ENCODE measurements around the gene INPP5D. TPM values are rescaled to one million over a fixed set of nuclear protein-coding genes. Genes with fewer than 3 reads are reported as not detected.

INPP5D gene
- total and polyA plus RNA-seq, 7 experiments from 2014 or later, result 41.0 to 232 (median 122) TPM

GRCh38 chr2:233217892-233218377 is 157.8 kb downstream of the INPP5D start:
- Mint-ChIP-seq H3K27me3 (no peaks in the 10 kb centered on the region), H3K9me3 (peaks cover 0 to 2% (median 0%) of the 10 kb centered on the region in 11 donors), H3K4me3 (no peak overlapping the region), H3K36me3 (peaks cover 0 to 6% (median 0%) of the 10 kb centered on the region in 5 donors), H3K27ac (no peak overlapping the region), H3K4me1 (no peaks in the 10 kb centered on the region)
- Histone ChIP-seq H3K36me3 (ENCODE audit: control insufficient read depth in 2 of 3, insufficient read depth in 3 of 3, low read length in 3 of 3) (no peaks in the 10 kb centered on the region), H3K9me3 (ENCODE audit: control insufficient read depth in 2 of 3, low read length in 3 of 3) (no peaks in the 10 kb centered on the region), H3K4me1 (ENCODE audit: control insufficient read depth in 2 of 2, insufficient read depth in 2 of 2, low read length in 2 of 2) (no peaks in the 10 kb centered on the region), H3K27me3 (ENCODE audit: control insufficient read depth in 2 of 2, insufficient read depth in 2 of 2, low read length in 2 of 2) (no peaks in the 10 kb centered on the region), H3K4me3 (ENCODE audit: low read length) (no peak overlapping the region), H3K27ac (ENCODE audit: low read depth, low read length) (no peak overlapping the region)
- DNase-seq, result no peak
- ATAC-seq, result peak; percentile 41
- POLR2A ChIA-PET, result no interaction called here
- CTCF ChIA-PET, result no interaction called here
- intact Hi-C loops (cut with micrococcal nuclease), result no loop called here

- Histone ChIP-seq H3K27me3 (ENCODE audit: control insufficient read depth in 2 of 2, insufficient read depth in 2 of 2, low read length in 2 of 2) (no peaks in the 10 kb centered on the region), H3K9me3 (ENCODE audit: control insufficient read depth in 2 of 3, low read length in 3 of 3) (no peaks in the 10 kb centered on the region), H3K27ac (ENCODE audit: low read depth, low read length) (no peak overlapping the region), H3K4me3 (ENCODE audit: low read length) (no peak overlapping the region), H3K4me1 (ENCODE audit: control insufficient read depth in 2 of 2, insufficient read depth in 2 of 2, low read length in 2 of 2) (no peaks in the 10 kb centered on the region), H3K36me3 (ENCODE audit: control insufficient read depth in 2 of 3, insufficient read depth in 3 of 3, low read length in 3 of 3) (no peaks in the 10 kb centered on the region)
- Mint-ChIP-seq H3K36me3 (peaks cover 0 to 3% (median 0%) of the 10 kb centered on the region in 5 donors), H3K4me3 (no peak overlapping the region), H3K27ac (peak overlapping the region in 4 of 9 donors; percentile 2 to 62 (median 30)), H3K4me1 (no peaks in the 10 kb centered on the region), H3K9me3 (peaks cover 0 to 2% (median 0%) of the 10 kb centered on the region in 11 donors), H3K27me3 (no peaks in the 10 kb centered on the region)
- ChIA-PET POLR2A (no interaction called here), CTCF (no interaction called here)
- DNase-seq (no peak), ATAC-seq (no peak)
- intact Hi-C loops (cut with micrococcal nuclease), result no loop called here
These were observed 158.7 kb downstream of the INPP5D start for GRCh38 chr2:233218836-233219235.

GRCh38 chr2:233219848-233220247 is 159.7 kb downstream of the INPP5D start:
- Histone ChIP-seq H3K36me3 (ENCODE audit: control insufficient read depth in 2 of 3, insufficient read depth in 3 of 3, low read length in 3 of 3) (no peaks in the 10 kb centered on the region), H3K4me1 (ENCODE audit: control insufficient read depth in 2 of 2, insufficient read depth in 2 of 2, low read length in 2 of 2) (no peaks in the 10 kb centered on the region), H3K9me3 (ENCODE audit: control insufficient read depth in 2 of 3, low read length in 3 of 3) (no peaks in the 10 kb centered on the region), H3K27ac (ENCODE audit: low read depth, low read length) (no peak overlapping the region), H3K27me3 (ENCODE audit: control insufficient read depth in 2 of 2, insufficient read depth in 2 of 2, low read length in 2 of 2) (no peaks in the 10 kb centered on the region), H3K4me3 (ENCODE audit: low read length) (no peak overlapping the region)
- H3K27me3 Mint-ChIP-seq, result peaks cover 0 to 2% (median 0%) of the 10 kb centered on the region in 5 donors
- no peak for ATAC-seq
- no peak for DNase-seq
- peaks cover 0 to 3% (median 0%) of the 10 kb centered on the region in 5 donors for H3K36me3 Mint-ChIP-seq
- no peak overlapping the region for H3K27ac Mint-ChIP-seq
- H3K9me3 Mint-ChIP-seq, result peaks cover 0 to 2% (median 0%) of the 10 kb centered on the region in 11 donors
- CTCF ChIA-PET, result no interaction called here
- peaks cover 0 to 2% (median 0%) of the 10 kb centered on the region in 7 donors for H3K4me1 Mint-ChIP-seq
- POLR2A ChIA-PET, result no interaction called here
- no peak overlapping the region for H3K4me3 Mint-ChIP-seq
- intact Hi-C loops (cut with micrococcal nuclease), result no loop called here

GRCh38 chr2:233221378-233222063 is 161.4 kb downstream of the INPP5D start:
- Mint-ChIP-seq H3K4me1 (peaks cover 0 to 10% (median 2%) of the 10 kb centered on the region in 7 donors), H3K27me3 (peaks cover 0 to 2% (median 0%) of the 10 kb centered on the region in 5 donors), H3K9me3 (peaks cover 0 to 2% (median 0%) of the 10 kb centered on the region in 11 donors), H3K4me3 (no peak overlapping the region), H3K36me3 (peaks cover 0 to 3% (median 0%) of the 10 kb centered on the region in 5 donors), H3K27ac (no peak overlapping the region)
- H3K36me3 ChIP-seq (ENCODE audit: control insufficient read depth in 2 of 3, insufficient read depth in 3 of 3, low read length in 3 of 3), result no peaks in the 10 kb centered on the region
- intact Hi-C loops (cut with micrococcal nuclease), result no loop called here
- no peak overlapping the region for H3K4me3 ChIP-seq (ENCODE audit: low read length)
- ChIA-PET POLR2A (no interaction called here), CTCF (interaction anchor here (0.6 kb wide), 1 partner anchor 443 kb away, joined by 3 read pairs; no protein-coding TSS in a partner anchor)
- H3K27ac ChIP-seq (ENCODE audit: low read depth, low read length), result no peak overlapping the region
- no peaks in the 10 kb centered on the region for H3K9me3 ChIP-seq (ENCODE audit: control insufficient read depth in 2 of 3, low read length in 3 of 3)
- ATAC-seq (no peak), DNase-seq (no peak)
- H3K27me3 ChIP-seq (ENCODE audit: control insufficient read depth in 2 of 2, insufficient read depth in 2 of 2, low read length in 2 of 2), result no peaks in the 10 kb centered on the region
- H3K4me1 ChIP-seq (ENCODE audit: control insufficient read depth in 2 of 2, insufficient read depth in 2 of 2, low read length in 2 of 2), result no peaks in the 10 kb centered on the region

- Histone ChIP-seq H3K9me3 (ENCODE audit: control insufficient read depth in 2 of 3, low read length in 3 of 3) (no peaks in the 10 kb centered on the region), H3K27ac (ENCODE audit: low read depth, low read length) (no peak overlapping the region), H3K36me3 (ENCODE audit: control insufficient read depth in 2 of 3, insufficient read depth in 3 of 3, low read length in 3 of 3) (no peaks in the 10 kb centered on the region), H3K4me3 (ENCODE audit: low read length) (no peak overlapping the region), H3K4me1 (ENCODE audit: control insufficient read depth in 2 of 2, insufficient read depth in 2 of 2, low read length in 2 of 2) (no peaks in the 10 kb centered on the region), H3K27me3 (ENCODE audit: control insufficient read depth in 2 of 2, insufficient read depth in 2 of 2, low read length in 2 of 2) (no peaks in the 10 kb centered on the region)
- ChIA-PET CTCF (no interaction called here), POLR2A (no interaction called here)
- peaks cover 0 to under 1% (median 0%) of the 10 kb centered on the region in 11 donors for H3K9me3 Mint-ChIP-seq
- peaks cover 0 to 14% (median 2%) of the 10 kb centered on the region in 7 donors for H3K4me1 Mint-ChIP-seq
- H3K27me3 Mint-ChIP-seq, result peaks cover 0 to 2% (median 0%) of the 10 kb centered on the region in 5 donors
- intact Hi-C loops (cut with micrococcal nuclease), result no loop called here
- H3K36me3 Mint-ChIP-seq, result peaks cover 0 to 4% (median 0%) of the 10 kb centered on the region in 5 donors
- H3K4me3 Mint-ChIP-seq, result no peak overlapping the region
- no peak overlapping the region for H3K27ac Mint-ChIP-seq
- ATAC-seq, result peak; percentile 41
- DNase-seq, result no peak
These were observed 163.1 kb downstream of the INPP5D start for GRCh38 chr2:233223059-233223894.

GRCh38 chr2:233225230-233226068 is 165.3 kb downstream of the INPP5D start:
- no peaks in the 10 kb centered on the region for H3K9me3 ChIP-seq (ENCODE audit: control insufficient read depth in 2 of 3, low read length in 3 of 3)
- H3K36me3 Mint-ChIP-seq, result peaks cover 0 to 6% (median 0%) of the 10 kb centered on the region in 5 donors
- peaks cover 0 to 2% (median 0%) of the 10 kb centered on the region in 5 donors for H3K27me3 Mint-ChIP-seq
- H3K36me3 ChIP-seq (ENCODE audit: control insufficient read depth in 2 of 3, insufficient read depth in 3 of 3, low read length in 3 of 3), result no peaks in the 10 kb centered on the region
- no peaks in the 10 kb centered on the region for H3K4me1 ChIP-seq (ENCODE audit: control insufficient read depth in 2 of 2, insufficient read depth in 2 of 2, low read length in 2 of 2)
- ATAC-seq, result no peak
- H3K4me3 ChIP-seq (ENCODE audit: low read length), result no peak overlapping the region
- ChIA-PET CTCF (interaction anchor here (0.7 kb wide), 1 partner anchor 122 kb away, joined by 5 read pairs; no protein-coding TSS in a partner anchor), POLR2A (interaction anchor here (0.7 kb wide), 1 partner anchor 144 kb away, joined by 3 read pairs; no protein-coding TSS in a partner anchor)
- H3K27me3 ChIP-seq (ENCODE audit: control insufficient read depth in 2 of 2, insufficient read depth in 2 of 2, low read length in 2 of 2), result no peaks in the 10 kb centered on the region
- peak overlapping the region in 1 of 10 donors; percentile 54 for H3K4me3 Mint-ChIP-seq
- no peak for DNase-seq
- peak overlapping the region in 2 of 9 donors; percentile 21 to 78 for H3K27ac Mint-ChIP-seq
- no peaks in the 10 kb centered on the region for H3K9me3 Mint-ChIP-seq
- no peak overlapping the region for H3K27ac ChIP-seq (ENCODE audit: low read depth, low read length)
- intact Hi-C loops (cut with micrococcal nuclease), result loop anchor here in 1 of 2 donors (5.0 kb wide), 1 partner anchor 33 kb away; no protein-coding TSS in a partner anchor
- H3K4me1 Mint-ChIP-seq, result peaks cover 0 to 24% (median 5%) of the 10 kb centered on the region in 7 donors

All from naive thymus-derived CD4-positive, alpha-beta T cell (primary cell).